T-cell (primary cell): ENCODE data around the gene C8G. TPM values are rescaled to one million over a fixed set of nuclear protein-coding genes. Genes with fewer than 3 reads are reported as not detected.

Source experiments
- ATAC-seq, 4 experiments: fragments of 200-7000 bp in 3 of 4; fragments of 150-1000 bp in 1 of 4; cut with Tn5 transposase; replicated peaks in 1 of 4; 1 replicate in 3 of 4; 2 replicates in 1 of 4; pipeline ENCODE4 v1.10.0; 2021; ENCODE audit warnings: moderate library complexity in 3 of 4, mild to moderate bottlenecking in 2 of 4, moderate number of reproducible peaks in 1 of 4
- CTCF ChIA-PET, 2 donors: fragments of 300-600 bp; sonication (Branson Sonifier 250); formaldehyde crosslinking; loops; one replicate each; lab custom pipeline; 2022; ENCODE audit warnings: antibody characterized with exemption in 2 of 2; lab: Charles Lee
- POLR2A ChIA-PET, 2 donors: fragments of 300-600 bp; sonication (Branson Sonifier 250); formaldehyde crosslinking; loops; one replicate each; lab custom pipeline; 2022; ENCODE audit warnings: antibody characterized with exemption in 2 of 2; lab: Charles Lee
- DNase-seq, 35 experiments: peaks; one replicate each; pipeline versions ENCODE4 v3.0.0 to v3.0.0-alpha.2; 2013 to 2023
- H3K27ac ChIP-seq: one replicate; pipeline ENCODE4 v1.5.1; 2013; ENCODE audit warnings: low read length
- H3K27me3 ChIP-seq, 2 experiments: replicated peaks in 1 of 2; 1 replicate in 1 of 2; 2 replicates in 1 of 2; pipeline versions ENCODE4 v1.6.1 to v1.7.0; 2013; ENCODE audit warnings: low read length in 1 of 2, mixed read lengths in 1 of 2; ENCODE audit not compliant: control insufficient read depth in 2 of 2, insufficient read depth in 2 of 2; ENCODE audit errors: extremely low read depth in 1 of 2
- H3K36me3 ChIP-seq, 2 donors: 1 replicate in 1 of 2; 2 replicates in 1 of 2; pipeline versions ENCODE4 v1.6.1 to v1.7.0; 2013; ENCODE audit warnings: low read length in 1 of 2; ENCODE audit not compliant: control insufficient read depth in 2 of 2, insufficient read depth in 1 of 2; ENCODE audit errors: extremely low read depth in 1 of 2
- H3K4me1 ChIP-seq, 2 experiments: 1 replicate in 1 of 2; 2 replicates in 1 of 2; pipeline versions ENCODE4 v1.6.1 to v1.7.0; 2013; ENCODE audit warnings: low read length in 2 of 2, mixed read lengths in 1 of 2; ENCODE audit not compliant: insufficient read depth in 2 of 2, control insufficient read depth in 1 of 2; ENCODE audit errors: extremely low read depth in 1 of 2
- H3K4me3 ChIP-seq, 2 donors: 1 replicate in 1 of 2; 2 replicates in 1 of 2; pipeline versions ENCODE4 v1.5.1 to v1.7.0; 2013; ENCODE audit warnings: mild to moderate bottlenecking in 2 of 2, low read length in 1 of 2, moderate library complexity in 1 of 2; ENCODE audit not compliant: control insufficient read depth in 1 of 2; ENCODE audit errors: extremely low read depth in 1 of 2
- H3K9me3 ChIP-seq: 2 replicates; pipeline ENCODE4 v1.7.0; 2013
- H3K27ac Mint-ChIP-seq, 2 donors: one replicate each; pipeline ENCODE4 v1.8.0; 2020 to 2021; ENCODE audit warnings: mild to moderate bottlenecking in 2 of 2, mixed read lengths in 2 of 2
- H3K27me3 Mint-ChIP-seq, 2 donors: one replicate each; pipeline ENCODE4 v1.8.0; 2021 to 2022; ENCODE audit warnings: mixed read lengths in 2 of 2
- H3K36me3 Mint-ChIP-seq: one replicate; pipeline ENCODE4 v1.8.0; 2021; ENCODE audit warnings: mixed read lengths
- H3K4me1 Mint-ChIP-seq, 3 donors: one replicate each; pipeline ENCODE4 v1.8.0; 2020 to 2022; ENCODE audit warnings: mixed read lengths in 3 of 3, mild to moderate bottlenecking in 1 of 3
- H3K4me3 Mint-ChIP-seq, 3 donors: one replicate each; pipeline ENCODE4 v1.8.0; 2020 to 2022; ENCODE audit warnings: mild to moderate bottlenecking in 3 of 3, mixed read lengths in 3 of 3, moderate library complexity in 3 of 3
- H3K9me3 Mint-ChIP-seq, 3 donors: one replicate each; pipeline ENCODE4 v1.8.0; 2020 to 2022; ENCODE audit warnings: mixed read lengths in 3 of 3
- WGBS: methylation state at CpG from one replicate; pipeline ENCODE4 v1.1.5; 2013; ENCODE audit warnings: missing lambda C conversion rate; ENCODE audit not compliant: insufficient coverage; 5-methylcytosine and 5-hydroxymethylcytosine counted together
- total RNA-seq, 35 experiments: library from RNA in 6 of 35; stranded (reverse) in 6 of 35; fragments of 120-200 nt in 1 of 35; gene quantifications; one replicate each; pipeline versions ENCODE4 v1.2.1 to v1.2.4 and lab custom pipeline; 2013 to 2026

The C8G gene
- total RNA-seq, 5 donors from 2014 or later (not counting 1 experiment from before 2014, with no cell fraction given) = 1.7 to 3.8 (median 3.2) TPM

- peak overlapping the region; percentile 25 for H3K27ac ChIP-seq
- peak in 3 of 4 experiments; percentile 25 to 56 (median 49) for ATAC-seq
- H3K4me1 ChIP-seq = peaks cover 0 to 71% of the 10 kb centered on the region in 2 experiments
Observed at GRCh38 chr9:136974817-136975535, 29.9 kb downstream of the C8G start.

GRCh38 chr9:136975644-136976043 is 30.6 kb downstream of the C8G start:
- Mint-ChIP-seq H3K4me1 (peaks cover 14 to 33% (median 25%) of the 10 kb centered on the region in 3 donors), H3K27me3 (peaks cover 0 to 2% of the 10 kb centered on the region in 2 donors), H3K27ac (peak overlapping the region; percentile 77 to 82), H3K4me3 (peak overlapping the region; percentile 46 to 65 (median 65)), H3K9me3 (no peaks in the 10 kb centered on the region), H3K36me3 (no peaks in the 10 kb centered on the region)
- H3K36me3 ChIP-seq = no peaks in the 10 kb centered on the region
- ChIA-PET CTCF (interaction anchor here (0.5 to 2.4 kb wide), 2 partner anchors 59 to 86 kb away, joined by 3 to 7 read pairs; no protein-coding TSS in a partner anchor), POLR2A (no interaction called here)
- peaks cover 0 to 9% of the 10 kb centered on the region in 2 experiments for H3K27me3 ChIP-seq
- DNase-seq (peak in 10 of 35 experiments; percentile 18 to 46 (median 34)), ATAC-seq (peak in 3 of 4 experiments; percentile 7 to 15 (median 7))
- 28% methylated on average over 13 of the region's 14 CpGs for WGBS
- peak overlapping the region in 1 of 2 donors; percentile 43 for H3K4me3 ChIP-seq
- no peaks in the 10 kb centered on the region for H3K9me3 ChIP-seq
- H3K4me1 ChIP-seq = peaks cover 0 to 65% of the 10 kb centered on the region in 2 experiments
- H3K27ac ChIP-seq = peak overlapping the region; percentile 25

More at GRCh38 chr9:136974817-136975535, 29.9 kb downstream of the C8G start:
- ChIA-PET POLR2A (no interaction called here), CTCF (interaction anchor here in 1 of 2 donors (2.4 kb wide), 1 partner anchor 60 kb away, joined by 7 read pairs; no protein-coding TSS in a partner anchor)
- 38% methylated on average over 11 of the region's 15 CpGs for WGBS
- peak overlapping the region; percentile 77 to 82 for H3K27ac Mint-ChIP-seq
- peak overlapping the region; percentile 46 to 65 (median 65) for H3K4me3 Mint-ChIP-seq
- H3K36me3 Mint-ChIP-seq = no peaks in the 10 kb centered on the region
- H3K27me3 Mint-ChIP-seq = no peaks in the 10 kb centered on the region
- peak overlapping the region in 1 of 2 donors; percentile 43 for H3K4me3 ChIP-seq
- H3K9me3 Mint-ChIP-seq = no peaks in the 10 kb centered on the region
- DNase-seq = peak in 3 of 35 experiments; percentile 16 to 36 (median 31)
- no peaks in the 10 kb centered on the region for H3K36me3 ChIP-seq
- peaks cover 0 to 9% of the 10 kb centered on the region in 2 experiments for H3K27me3 ChIP-seq
- no peaks in the 10 kb centered on the region for H3K9me3 ChIP-seq
- H3K4me1 Mint-ChIP-seq = peaks cover 14 to 31% (median 25%) of the 10 kb centered on the region in 3 donors

GRCh38 chr9:136977223-136977622 is 32.2 kb downstream of the C8G start, which contains the start of gene PTGDS:
Gene PTGDS, plus strand, starts transcription at chr9:136977504. Its CDS starts 75 bp downstream, at chr9:136977579.
- peaks cover 0 to 63% of the 10 kb centered on the region in 2 experiments for H3K4me1 ChIP-seq
- no peaks in the 10 kb centered on the region for H3K36me3 ChIP-seq
- H3K9me3 Mint-ChIP-seq = no peaks in the 10 kb centered on the region
- peak within 1 kb of the TSS; percentile 12 to 30 for H3K4me3 ChIP-seq
- H3K27me3 ChIP-seq = peaks cover 0 to 13% of the 10 kb centered on the region in 2 experiments
- H3K4me1 Mint-ChIP-seq = peaks cover 14 to 35% (median 25%) of the 10 kb centered on the region in 3 donors
- POLR2A ChIA-PET = no interaction called here
- H3K27ac ChIP-seq = no peak within 1 kb of the TSS
- H3K36me3 Mint-ChIP-seq = no peaks in the 10 kb centered on the region
- 69% methylated on average over 5 of the region's 10 CpGs for WGBS
- DNase-seq = no peak
- H3K27ac Mint-ChIP-seq = peak within 1 kb of the TSS in 1 of 2 donors; percentile 82
- no peaks in the 10 kb centered on the region for H3K9me3 ChIP-seq
- CTCF ChIA-PET = no interaction called here
- peaks cover 0 to 6% of the 10 kb centered on the region in 2 donors for H3K27me3 Mint-ChIP-seq
- peak within 1 kb of the TSS in 2 of 3 donors; percentile 51 to 65 for H3K4me3 Mint-ChIP-seq
- ATAC-seq = no peak

- H3K36me3 Mint-ChIP-seq = no peaks in the 10 kb centered on the region
- Histone ChIP-seq H3K4me1 (peaks cover 0 to 63% of the 10 kb centered on the region in 2 experiments), H3K27me3 (peaks cover 0 to 18% of the 10 kb centered on the region in 2 experiments), H3K27ac (no peak overlapping the region), H3K36me3 (no peaks in the 10 kb centered on the region), H3K9me3 (no peaks in the 10 kb centered on the region), H3K4me3 (peak overlapping the region in 1 of 2 donors; percentile 30)
- H3K27ac Mint-ChIP-seq = no peak overlapping the region
- ChIA-PET POLR2A (interaction anchor here in 1 of 2 donors (0.6 kb wide), 1 partner anchor 93 kb away, joined by 6 read pairs; no protein-coding TSS in a partner anchor), CTCF (interaction anchor here in 1 of 2 donors (0.9 to 1.2 kb wide), 4 partner anchors 15 to 54 kb away, joined by 3 to 7 read pairs (median 4); partner anchors contain the start of genes CLIC3, FUT7 and PAXX)
- peak overlapping the region in 2 of 3 donors; percentile 51 to 65 for H3K4me3 Mint-ChIP-seq
- WGBS = 64% methylated on average over 29 of the region's 33 CpGs
- ATAC-seq (no peak), DNase-seq (no peak)
- peaks cover 0 to 6% of the 10 kb centered on the region in 2 donors for H3K27me3 Mint-ChIP-seq
- peaks cover 14 to 35% (median 25%) of the 10 kb centered on the region in 3 donors for H3K4me1 Mint-ChIP-seq
- H3K9me3 Mint-ChIP-seq = no peaks in the 10 kb centered on the region
Observed at GRCh38 chr9:136977649-136978072, 32.6 kb downstream of the C8G start.

- H3K4me3 ChIP-seq = peak overlapping the region; percentile 12 to 30
- WGBS = 6% methylated on average over 55 of the region's 78 CpGs
- CTCF ChIA-PET = interaction anchor here (0.6 to 1.2 kb wide), 8 partner anchors 14 to 90 kb away, joined by 3 to 9 read pairs (median 4); partner anchors contain the start of genes CLIC3 (in 1 of the 2), FUT7 (in 1 of the 2) and PAXX (in 1 of the 2)
Observed at GRCh38 chr9:136978073-136978864, 33.2 kb downstream of the C8G start.

More at GRCh38 chr9:136978073-136978864, 33.2 kb downstream of the C8G start:
- H3K36me3 ChIP-seq = no peaks in the 10 kb centered on the region
- Mint-ChIP-seq H3K36me3 (no peaks in the 10 kb centered on the region), H3K4me3 (peak overlapping the region in 1 of 3 donors; percentile 65), H3K27ac (no peak overlapping the region), H3K4me1 (peaks cover 14 to 35% (median 25%) of the 10 kb centered on the region in 3 donors), H3K9me3 (no peaks in the 10 kb centered on the region), H3K27me3 (peaks cover 0 to 6% of the 10 kb centered on the region in 2 donors)
- POLR2A ChIA-PET = interaction anchor here in 1 of 2 donors (0.6 kb wide), 1 partner anchor 92 kb away, joined by 6 read pairs; no protein-coding TSS in a partner anchor
- H3K9me3 ChIP-seq = no peaks in the 10 kb centered on the region
- peaks cover 0 to 60% of the 10 kb centered on the region in 2 experiments for H3K4me1 ChIP-seq
- peak; percentile 30 to 82 (median 59) for DNase-seq
- H3K27ac ChIP-seq = no peak overlapping the region
- peak; percentile 31 to 67 (median 48) for ATAC-seq
- peaks cover 0 to 24% of the 10 kb centered on the region in 2 experiments for H3K27me3 ChIP-seq
